C4-2B (cell line): Measurements from ENCODE around the gene ZNF445.

Source experiments
- CTCF ChIP-seq: fragments of 450-650 bp; conservative IDR thresholded peaks from 2 replicates; pipeline ENCODE4 v1.5.1; 2017; ENCODE audit warnings: mild to moderate bottlenecking
- ZFX ChIP-seq: fragments of 450-650 bp; IDR thresholded peaks from 2 replicates; pipeline ENCODE4 v1.6.1; 2017

DNA sequence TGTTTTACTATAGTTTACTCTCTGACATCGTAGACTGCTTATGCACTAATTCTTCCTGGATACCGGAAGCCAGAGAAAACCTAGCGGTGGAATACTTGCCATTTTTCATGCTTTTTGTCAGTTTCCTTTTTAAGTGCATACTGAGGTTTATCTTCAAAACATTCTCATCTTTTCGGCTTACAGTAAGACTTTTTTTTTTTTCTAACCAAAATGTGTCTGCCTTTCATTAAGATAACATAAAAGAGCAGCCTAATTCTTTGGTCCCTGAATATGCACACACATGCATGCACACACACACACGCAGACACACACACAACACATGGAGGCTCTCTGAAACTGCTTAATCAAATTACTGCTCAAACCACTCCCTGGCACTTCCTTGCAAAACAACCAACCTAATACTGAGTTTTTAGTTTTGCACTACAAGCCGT, 1.3 kb downstream of the ZNF445 start:
- TF ChIP-seq CTCF (no peak), ZFX (no peak)
